ENCODE results near the gene SYNJ2. TPM values are rescaled to one million over a fixed set of nuclear protein-coding genes. Genes with fewer than 3 reads are reported as not detected.
A peak's percentile ranks its signal among the peaks of the same experiment; 100 is the strongest.

SYNJ2 gene
- total and polyA plus RNA-seq, 3 donors from 2014 or later = 5.8 to 17.7 (median 7.6) TPM

- no peak for TF ChIP-seq CTCF (IDR thresholded peaks at IDR 0.05)
- H3K9me3 ChIP-seq = no peaks in the 10 kb centered on the region
- H3K27me3 ChIP-seq = no peaks in the 10 kb centered on the region
- intact Hi-C loops (cut with DNase I; ENCODE audit: low total_unique reads) = no loop called here
- WGBS, 2 donors = 92 to 93% methylated on average over 10 of the region's 10 CpGs
- DNase-seq = no peak
- no peak overlapping the region for H3K27ac ChIP-seq
- H3K4me3 ChIP-seq = no peak overlapping the region
- H3K4me1 ChIP-seq = no peaks in the 10 kb centered on the region
- H3K36me3 ChIP-seq (ENCODE audit: low read depth, missing control alignments) = no peaks in the 10 kb centered on the region
These were observed 88.8 kb downstream of the SYNJ2 start for GRCh38 chr6:158070513-158070912.

- no peaks in the 10 kb centered on the region for H3K27me3 ChIP-seq
- intact Hi-C loops (cut with DNase I; ENCODE audit: low total_unique reads) = no loop called here
- 89 to 91% methylated on average over 17 to 34 of the region's 34 CpGs for WGBS, 2 donors
- H3K27ac ChIP-seq = no peak overlapping the region
- H3K4me3 ChIP-seq = no peak overlapping the region
- no peak for DNase-seq
- H3K4me1 ChIP-seq = no peaks in the 10 kb centered on the region
- TF ChIP-seq POLR2A (IDR thresholded peaks at IDR 0.05) (no peak), CTCF (IDR thresholded peaks at IDR 0.05) (no peak)
- H3K9me3 ChIP-seq = no peaks in the 10 kb centered on the region
- H3K36me3 ChIP-seq (ENCODE audit: low read depth, missing control alignments) = no peaks in the 10 kb centered on the region
These were observed 89.7 kb downstream of the SYNJ2 start for GRCh38 chr6:158071121-158072082.

- intact Hi-C loops (cut with DNase I; ENCODE audit: low total_unique reads) = no loop called here
- TF ChIP-seq CTCF (IDR thresholded peaks at IDR 0.05) (peak; percentile 41 to 80 (median 80)), POLR2A (IDR thresholded peaks at IDR 0.05) (no peak)
- Histone ChIP-seq H3K4me1 (no peaks in the 10 kb centered on the region), H3K27ac (no peak overlapping the region), H3K9me3 (no peaks in the 10 kb centered on the region), H3K27me3 (no peaks in the 10 kb centered on the region), H3K36me3 (ENCODE audit: low read depth, missing control alignments) (no peaks in the 10 kb centered on the region), H3K4me3 (no peak overlapping the region)
- peak; percentile 77 for DNase-seq
- 39 to 42% methylated on average over 16 of the region's 16 CpGs for WGBS, 2 donors
These were observed 90.5 kb downstream of the SYNJ2 start for GRCh38 chr6:158072083-158072721.

- Histone ChIP-seq H3K27ac (no peak overlapping the region), H3K9me3 (no peaks in the 10 kb centered on the region), H3K4me3 (no peak overlapping the region), H3K36me3 (ENCODE audit: low read depth, missing control alignments) (no peaks in the 10 kb centered on the region), H3K27me3 (no peaks in the 10 kb centered on the region), H3K4me1 (no peaks in the 10 kb centered on the region)
- WGBS, 2 donors = 71 to 77% methylated on average over 3 of the region's 3 CpGs
- DNase-seq = no peak
- intact Hi-C loops (cut with DNase I; ENCODE audit: low total_unique reads) = no loop called here
- TF ChIP-seq CTCF (IDR thresholded peaks at IDR 0.05) = no peak
- TF ChIP-seq POLR2A (IDR thresholded peaks at IDR 0.05) = no peak
These were observed 92.1 kb downstream of the SYNJ2 start for GRCh38 chr6:158073776-158074175.
